Osteoblast (primary cell): ENCODE measurements around the gene BYSL. TPM values are rescaled to one million over a fixed set of nuclear protein-coding genes. Genes with fewer than 3 reads are reported as not detected.

Experiments used
- DNase-seq: peaks from one replicate; pipeline ENCODE4 v3.0.0; 2011; ENCODE audit warnings: low spot score, mixed read lengths; ENCODE audit not compliant: insufficient read length; ENCODE audit errors: missing footprints
- H2AFZ ChIP-seq: 2 replicates; pipeline ENCODE4 v1.6.0; 2011; ENCODE audit warnings: mild to moderate bottlenecking, low read length
- H3K27ac ChIP-seq: 2 replicates; pipeline ENCODE4 v1.5.1; 2011; ENCODE audit warnings: mild to moderate bottlenecking, low read depth, low read length, moderate library complexity
- H3K27me3 ChIP-seq: 2 replicates; pipeline ENCODE4 v1.6.0; 2012; ENCODE audit warnings: mild to moderate bottlenecking, control low read depth, inconsistent platforms, low read length, moderate library complexity; ENCODE audit not compliant: insufficient read depth
- H3K36me3 ChIP-seq: 2 replicates; pipeline ENCODE4 v1.5.1; 2011; ENCODE audit warnings: mild to moderate bottlenecking, low read length, control low read depth, moderate library complexity; ENCODE audit not compliant: insufficient read depth
- H3K4me1 ChIP-seq: 2 replicates; pipeline ENCODE4 v1.5.1; 2011; ENCODE audit warnings: mild to moderate bottlenecking, low read length, control low read depth, moderate library complexity; ENCODE audit not compliant: insufficient read depth
- H3K4me2 ChIP-seq: 2 replicates; pipeline ENCODE4 v1.6.0; 2011; ENCODE audit warnings: mild to moderate bottlenecking, low read length; ENCODE audit not compliant: insufficient read depth
- H3K4me3 ChIP-seq: fragments of 200-600 bp; sonication (generic); 3 replicates; pipeline ENCODE4 v1.5.1; 2012; ENCODE audit warnings: mild to moderate bottlenecking, low read length, inconsistent platforms; ENCODE audit not compliant: insufficient read depth
- H3K79me2 ChIP-seq: 2 replicates; pipeline ENCODE4 v1.6.0; 2012; ENCODE audit warnings: mild to moderate bottlenecking, low read length, control low read depth, inconsistent platforms; ENCODE audit not compliant: insufficient read depth
- H3K9me3 ChIP-seq: 2 replicates; pipeline ENCODE4 v1.5.1; 2011; ENCODE audit warnings: low read depth, low read length, control low read depth
- H4K20me1 ChIP-seq: 2 replicates; pipeline ENCODE4 v1.6.0; 2012; ENCODE audit warnings: mild to moderate bottlenecking, low read length, control low read depth; ENCODE audit not compliant: insufficient read depth
- total RNA-seq: library from RNA; depleted of rRNA; stranded (reverse); fragments of >200 nt; gene quantifications from 2 replicates; pipeline ENCODE4 v1.2.3, GENCODE V29; 2012
- TF ChIP-seq, protein P1 (sequence below): IDR thresholded peaks from 2 replicates; pipeline ENCODE4 v1.5.1; 2011; ENCODE audit warnings: mild to moderate bottlenecking, low read depth, low read length, moderate library complexity; ENCODE audit errors: extremely low read depth

BYSL gene
- total RNA-seq, 1 donor = 11.6 TPM

- H3K36me3 ChIP-seq = no peaks in the 10 kb centered on the region
- H3K4me2 ChIP-seq = no peak overlapping the region
- no peak overlapping the region for H3K27ac ChIP-seq
- no peaks in the 10 kb centered on the region for H4K20me1 ChIP-seq
- no peaks in the 10 kb centered on the region for H3K9me3 ChIP-seq
- no peaks in the 10 kb centered on the region for H3K27me3 ChIP-seq
- TF ChIP-seq, protein P1, sequence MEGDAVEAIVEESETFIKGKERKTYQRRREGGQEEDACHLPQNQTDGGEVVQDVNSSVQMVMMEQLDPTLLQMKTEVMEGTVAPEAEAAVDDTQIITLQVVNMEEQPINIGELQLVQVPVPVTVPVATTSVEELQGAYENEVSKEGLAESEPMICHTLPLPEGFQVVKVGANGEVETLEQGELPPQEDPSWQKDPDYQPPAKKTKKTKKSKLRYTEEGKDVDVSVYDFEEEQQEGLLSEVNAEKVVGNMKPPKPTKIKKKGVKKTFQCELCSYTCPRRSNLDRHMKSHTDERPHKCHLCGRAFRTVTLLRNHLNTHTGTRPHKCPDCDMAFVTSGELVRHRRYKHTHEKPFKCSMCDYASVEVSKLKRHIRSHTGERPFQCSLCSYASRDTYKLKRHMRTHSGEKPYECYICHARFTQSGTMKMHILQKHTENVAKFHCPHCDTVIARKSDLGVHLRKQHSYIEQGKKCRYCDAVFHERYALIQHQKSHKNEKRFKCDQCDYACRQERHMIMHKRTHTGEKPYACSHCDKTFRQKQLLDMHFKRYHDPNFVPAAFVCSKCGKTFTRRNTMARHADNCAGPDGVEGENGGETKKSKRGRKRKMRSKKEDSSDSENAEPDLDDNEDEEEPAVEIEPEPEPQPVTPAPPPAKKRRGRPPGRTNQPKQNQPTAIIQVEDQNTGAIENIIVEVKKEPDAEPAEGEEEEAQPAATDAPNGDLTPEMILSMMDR = no peak
- no peak for DNase-seq
- H3K79me2 ChIP-seq = no peaks in the 10 kb centered on the region
- H3K4me3 ChIP-seq = no peak overlapping the region
- no peaks in the 10 kb centered on the region for H3K4me1 ChIP-seq
- H2AFZ ChIP-seq = no peak overlapping the region
Measured at GRCh38 chr6:41958022-41958856, 36.9 kb downstream of the BYSL start.

- H3K79me2 ChIP-seq = no peaks in the 10 kb centered on the region
- TF ChIP-seq, protein P1 = no peak
- no peaks in the 10 kb centered on the region for H4K20me1 ChIP-seq
- no peak for DNase-seq
- no peak overlapping the region for H3K27ac ChIP-seq
- no peak overlapping the region for H2AFZ ChIP-seq
- no peaks in the 10 kb centered on the region for H3K27me3 ChIP-seq
- no peak overlapping the region for H3K4me3 ChIP-seq
- no peaks in the 10 kb centered on the region for H3K9me3 ChIP-seq
- H3K36me3 ChIP-seq = no peaks in the 10 kb centered on the region
- H3K4me2 ChIP-seq = no peak overlapping the region
- no peaks in the 10 kb centered on the region for H3K4me1 ChIP-seq
Measured at GRCh38 chr6:41960028-41960427, 38.7 kb downstream of the BYSL start.

GRCh38 chr6:41963371-41963770, 42.1 kb downstream of the BYSL start:
- Histone ChIP-seq H3K4me2 (no peak overlapping the region), H3K4me3 (no peak overlapping the region), H3K9me3 (no peaks in the 10 kb centered on the region), H3K4me1 (peaks cover 14% of the 10 kb centered on the region), H2AFZ (no peak overlapping the region), H3K36me3 (no peaks in the 10 kb centered on the region), H3K27ac (no peak overlapping the region), H4K20me1 (no peaks in the 10 kb centered on the region), H3K27me3 (no peaks in the 10 kb centered on the region), H3K79me2 (no peaks in the 10 kb centered on the region)
- no peak for DNase-seq
- TF ChIP-seq, protein P1 = no peak

- no peaks in the 10 kb centered on the region for H3K36me3 ChIP-seq
- TF ChIP-seq, protein P1 = no peak
Measured at GRCh38 chr6:41964201-41964887, 43.0 kb downstream of the BYSL start.

More at GRCh38 chr6:41964201-41964887, 43.0 kb downstream of the BYSL start:
- H3K4me1 ChIP-seq = peaks cover 14% of the 10 kb centered on the region
- no peak overlapping the region for H3K4me2 ChIP-seq
- DNase-seq = no peak
- H3K27me3 ChIP-seq = no peaks in the 10 kb centered on the region
- H2AFZ ChIP-seq = no peak overlapping the region
- no peaks in the 10 kb centered on the region for H4K20me1 ChIP-seq
- H3K79me2 ChIP-seq = no peaks in the 10 kb centered on the region
- H3K9me3 ChIP-seq = no peaks in the 10 kb centered on the region
- no peak overlapping the region for H3K4me3 ChIP-seq
- no peak overlapping the region for H3K27ac ChIP-seq
